Vagina (tissue), 2 donors: ENCODE results near the gene RPS6KA2. TPM values are rescaled to one million over a fixed set of nuclear protein-coding genes. Genes with fewer than 3 reads are reported as not detected.

Source experiments
- DNase-seq, 2 donors: peaks; one replicate each; pipeline ENCODE4 v3.0.0-alpha.2; 2017; ENCODE audit errors: extremely low spot score in 2 of 2
- H3K27ac ChIP-seq: fragments of 200-600 bp; sonication (generic); one replicate; pipeline ENCODE4 v1.5.1; 2019
- H3K27me3 ChIP-seq: fragments of 200-600 bp; sonication (generic); one replicate; pipeline ENCODE4 v1.5.1; 2019
- H3K36me3 ChIP-seq, 2 donors: fragments of 200-600 bp; sonication (generic); one replicate each; pipeline ENCODE4 v1.5.1; 2017 to 2019
- H3K4me1 ChIP-seq: fragments of 200-600 bp; sonication (generic); one replicate; pipeline ENCODE4 v1.5.1; 2019
- H3K4me3 ChIP-seq, 2 donors: fragments of 200-600 bp; sonication (generic); 1 replicate in 1 of 2; 2 replicates in 1 of 2; pipeline ENCODE4 v1.5.1; 2016 to 2019
- H3K9me3 ChIP-seq: fragments of 200-600 bp; sonication (generic); one replicate; pipeline ENCODE4 v1.5.1; 2019
- POLR2A ChIP-seq, 2 donors: fragments of 450-650 bp; IDR thresholded peaks; one replicate each; pipeline ENCODE4 v1.6.1; 2017; ENCODE audit warnings: antibody characterized with exemption in 2 of 2, mild to moderate bottlenecking in 2 of 2, moderate library complexity in 2 of 2
- POLR2AphosphoS5 ChIP-seq, 2 donors: sonication (generic); formaldehyde crosslinking; IDR thresholded peaks; one replicate each; pipeline ENCODE4 v1.9.0; 2017; ENCODE audit warnings: antibody characterized with exemption in 2 of 2, mild to moderate bottlenecking in 2 of 2, low read depth in 1 of 2; ENCODE audit not compliant: insufficient read depth in 1 of 2
- intact Hi-C: fragments of 100-400 bp; cut with DNase I; formaldehyde crosslinking; loops from one replicate; pipeline ENCODE4 v1.15.1; 2023
- total RNA-seq: library from RNA; depleted of rRNA; stranded (reverse); fragments of >200 nt; gene quantifications from one replicate; pipeline ENCODE4 v1.2.3, GENCODE V29; 2016
- TF ChIP-seq, protein P1 (sequence below), 3 experiments: fragments of 450-650 bp in 2 of 3; fragments of 200-600 bp in 1 of 3; sonication (generic) in 1 of 3; IDR thresholded peaks; one replicate each; pipeline ENCODE4 v1.5.1; 2017 to 2019; ENCODE audit warnings: antibody characterized with exemption in 3 of 3, mild to moderate bottlenecking in 2 of 3, moderate library complexity in 2 of 3

The RPS6KA2 gene
- total RNA-seq, 1 donor from 2014 or later = 65.1 TPM

DNA sequence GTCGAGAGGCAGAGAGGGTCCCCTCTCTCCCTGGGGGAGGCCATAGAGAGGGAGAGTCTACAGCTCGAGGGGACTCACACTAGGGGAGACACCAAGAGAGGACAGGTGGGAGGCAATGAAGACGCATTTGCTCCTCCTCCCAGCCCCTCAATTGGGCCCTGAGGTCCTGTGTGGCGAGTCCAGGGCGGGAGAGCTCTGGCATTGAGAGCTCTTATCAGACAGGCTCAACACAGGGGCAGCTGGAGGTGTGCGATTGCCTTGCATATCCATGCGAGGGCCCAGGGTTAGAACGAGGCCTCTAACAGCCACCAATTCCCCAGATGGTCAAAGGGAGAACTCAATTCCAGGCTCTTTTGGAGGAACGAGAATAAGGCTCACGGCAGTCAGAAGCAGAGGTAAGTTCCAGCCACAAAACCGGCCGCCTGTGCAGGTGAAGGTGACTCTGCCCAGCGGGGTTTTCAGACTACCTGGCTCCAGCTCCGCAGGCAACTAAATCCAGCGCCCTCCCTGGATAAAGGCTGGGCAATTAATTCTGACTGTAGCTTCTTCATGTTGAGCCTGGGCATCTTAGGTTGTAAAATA is 150.3 kb downstream of the RPS6KA2 start:
- DNase-seq = no peak
- TF ChIP-seq, protein P1, sequence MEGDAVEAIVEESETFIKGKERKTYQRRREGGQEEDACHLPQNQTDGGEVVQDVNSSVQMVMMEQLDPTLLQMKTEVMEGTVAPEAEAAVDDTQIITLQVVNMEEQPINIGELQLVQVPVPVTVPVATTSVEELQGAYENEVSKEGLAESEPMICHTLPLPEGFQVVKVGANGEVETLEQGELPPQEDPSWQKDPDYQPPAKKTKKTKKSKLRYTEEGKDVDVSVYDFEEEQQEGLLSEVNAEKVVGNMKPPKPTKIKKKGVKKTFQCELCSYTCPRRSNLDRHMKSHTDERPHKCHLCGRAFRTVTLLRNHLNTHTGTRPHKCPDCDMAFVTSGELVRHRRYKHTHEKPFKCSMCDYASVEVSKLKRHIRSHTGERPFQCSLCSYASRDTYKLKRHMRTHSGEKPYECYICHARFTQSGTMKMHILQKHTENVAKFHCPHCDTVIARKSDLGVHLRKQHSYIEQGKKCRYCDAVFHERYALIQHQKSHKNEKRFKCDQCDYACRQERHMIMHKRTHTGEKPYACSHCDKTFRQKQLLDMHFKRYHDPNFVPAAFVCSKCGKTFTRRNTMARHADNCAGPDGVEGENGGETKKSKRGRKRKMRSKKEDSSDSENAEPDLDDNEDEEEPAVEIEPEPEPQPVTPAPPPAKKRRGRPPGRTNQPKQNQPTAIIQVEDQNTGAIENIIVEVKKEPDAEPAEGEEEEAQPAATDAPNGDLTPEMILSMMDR (IDR thresholded peaks at IDR 0.05) = no peak
- TF ChIP-seq POLR2AphosphoS5 (IDR thresholded peaks at IDR 0.05; ENCODE audit: insufficient read depth in 1 of 2, low read depth in 1 of 2) = no peak
- TF ChIP-seq POLR2A (IDR thresholded peaks at IDR 0.05) = no peak
- Histone ChIP-seq H3K27me3 (no peaks in the 10 kb centered on the region), H3K4me1 (peaks cover 11% of the 10 kb centered on the region), H3K36me3 (peaks cover 0 to 12% of the 10 kb centered on the region in 2 donors), H3K4me3 (no peak overlapping the region), H3K27ac (no peak overlapping the region), H3K9me3 (no peaks in the 10 kb centered on the region)
- intact Hi-C loops = no loop called here

DNA sequence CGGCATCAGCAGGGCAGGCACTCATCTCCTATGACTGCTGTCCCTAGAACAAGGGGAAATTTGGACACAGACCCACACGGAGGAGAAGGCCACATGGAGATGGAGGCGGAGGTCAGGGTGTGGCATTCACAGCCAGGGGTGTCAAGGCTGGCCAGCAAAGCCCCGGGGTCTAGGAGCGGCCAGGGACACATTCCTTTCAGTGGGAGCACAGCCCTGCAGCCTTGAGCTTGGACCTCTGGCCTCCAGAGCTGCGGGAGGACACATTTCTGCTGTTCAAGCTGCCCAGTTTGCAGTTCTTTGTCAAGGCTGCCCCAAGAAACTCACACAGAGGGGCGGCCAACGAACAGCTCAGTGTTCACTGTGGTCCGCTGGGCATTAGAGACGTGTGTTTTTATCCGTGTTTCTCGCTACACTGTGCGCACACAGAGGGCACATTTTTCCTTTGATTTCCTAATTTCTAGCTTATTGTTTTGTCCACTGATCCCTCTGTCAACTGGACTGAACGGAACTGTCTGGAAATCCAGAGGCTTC is 150.9 kb downstream of the RPS6KA2 start:
- no peak overlapping the region for H3K27ac ChIP-seq
- no peak for DNase-seq
- peaks cover 12% of the 10 kb centered on the region for H3K4me1 ChIP-seq
- H3K4me3 ChIP-seq = no peak overlapping the region
- intact Hi-C loops = no loop called here
- H3K9me3 ChIP-seq = no peaks in the 10 kb centered on the region
- peaks cover 0 to 12% of the 10 kb centered on the region in 2 donors for H3K36me3 ChIP-seq
- TF ChIP-seq POLR2AphosphoS5 (IDR thresholded peaks at IDR 0.05; ENCODE audit: insufficient read depth in 1 of 2, low read depth in 1 of 2) = no peak
- no peak for TF ChIP-seq POLR2A (IDR thresholded peaks at IDR 0.05)
- TF ChIP-seq, protein P1 (IDR thresholded peaks at IDR 0.05) = no peak
- no peaks in the 10 kb centered on the region for H3K27me3 ChIP-seq

DNA sequence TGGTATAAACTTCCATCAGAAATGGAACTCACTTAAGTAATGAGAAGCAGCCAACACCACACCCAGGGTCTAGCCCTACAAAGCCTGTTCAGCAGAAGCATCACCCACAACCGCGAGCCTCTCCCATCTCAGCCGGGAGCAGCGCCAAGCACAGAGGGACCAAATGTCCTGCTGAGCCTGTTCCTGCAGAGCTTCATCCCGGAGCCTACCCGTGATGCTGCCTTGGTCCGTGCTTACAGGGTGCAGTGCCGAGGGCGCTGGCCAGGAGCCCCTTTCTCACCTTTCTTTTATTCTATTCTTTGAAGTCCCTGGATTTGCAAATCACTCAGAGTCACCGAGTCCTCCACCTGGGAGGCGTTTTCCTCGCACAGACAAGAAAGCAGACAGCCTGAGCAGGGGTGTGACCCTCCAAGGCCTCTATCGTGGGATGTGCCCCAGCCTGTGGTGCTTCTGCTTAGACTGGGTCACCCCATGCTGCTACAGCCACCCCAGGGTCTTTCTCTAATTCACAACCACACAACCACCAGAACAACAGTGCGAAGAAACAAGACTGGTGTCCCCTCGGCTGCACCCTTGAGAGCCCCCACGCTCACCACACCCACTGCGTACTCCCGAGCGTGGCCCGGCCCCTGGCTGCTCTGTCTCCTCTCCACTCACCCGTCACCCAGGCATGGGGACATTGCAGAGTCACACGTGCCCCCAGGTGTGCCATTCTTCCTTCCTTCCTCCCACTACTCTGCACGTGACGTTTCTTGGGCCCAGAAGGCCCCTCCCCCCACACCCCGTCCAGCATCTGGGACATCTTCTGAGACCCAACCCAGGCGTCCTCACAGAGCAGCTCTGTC is 152.1 kb downstream of the RPS6KA2 start:
- no peak for DNase-seq
- no peak overlapping the region for H3K4me3 ChIP-seq
- intact Hi-C loops = no loop called here
- peaks cover 20% of the 10 kb centered on the region for H3K4me1 ChIP-seq
- peaks cover 0 to 12% of the 10 kb centered on the region in 2 donors for H3K36me3 ChIP-seq
- H3K9me3 ChIP-seq = no peaks in the 10 kb centered on the region
- H3K27me3 ChIP-seq = no peaks in the 10 kb centered on the region
- TF ChIP-seq, protein P1 (IDR thresholded peaks at IDR 0.05) = no peak
- TF ChIP-seq POLR2A (IDR thresholded peaks at IDR 0.05) (no peak), POLR2AphosphoS5 (IDR thresholded peaks at IDR 0.05; ENCODE audit: insufficient read depth in 1 of 2, low read depth in 1 of 2) (no peak)
- H3K27ac ChIP-seq = no peak overlapping the region

DNA sequence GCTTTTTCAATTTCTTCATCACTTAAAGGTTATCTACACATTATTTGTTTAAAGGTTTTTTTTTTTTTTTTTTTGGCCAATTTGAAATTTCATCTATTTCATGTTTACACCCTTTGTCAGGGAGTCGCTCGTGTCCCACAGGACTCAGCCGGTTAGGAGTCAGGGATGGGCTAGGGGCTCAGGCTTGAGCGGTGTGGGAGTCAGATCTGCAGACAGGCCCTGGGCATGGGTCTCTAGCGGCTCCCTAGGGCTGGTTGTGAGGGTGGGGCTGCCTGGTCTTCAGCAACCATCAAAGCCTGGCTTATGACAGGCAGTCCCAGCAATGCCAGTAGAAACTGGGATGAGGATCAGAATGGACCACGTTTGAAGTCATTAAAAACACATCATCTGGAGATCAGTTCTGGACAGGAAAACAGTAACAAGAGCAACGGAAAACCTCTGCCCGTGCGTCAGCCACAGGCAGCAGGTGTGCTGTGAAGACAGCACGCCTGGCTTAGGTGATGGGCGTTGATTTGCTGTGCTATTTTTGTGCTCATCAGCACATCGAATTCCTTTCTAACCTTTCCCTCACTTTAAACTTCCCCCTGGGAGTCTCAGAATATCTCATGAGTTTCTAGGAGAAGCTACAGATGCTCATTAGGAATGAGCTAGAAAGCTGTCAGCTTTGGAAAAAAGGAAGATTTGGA is 153.0 kb downstream of the RPS6KA2 start:
- Histone ChIP-seq H3K27ac (no peak overlapping the region), H3K9me3 (no peaks in the 10 kb centered on the region), H3K36me3 (peaks cover 0 to 8% of the 10 kb centered on the region in 2 donors), H3K27me3 (no peaks in the 10 kb centered on the region), H3K4me3 (no peak overlapping the region), H3K4me1 (peaks cover 20% of the 10 kb centered on the region)
- TF ChIP-seq, protein P1 (IDR thresholded peaks at IDR 0.05) = no peak
- TF ChIP-seq POLR2A (IDR thresholded peaks at IDR 0.05) (no peak), POLR2AphosphoS5 (IDR thresholded peaks at IDR 0.05; ENCODE audit: insufficient read depth in 1 of 2, low read depth in 1 of 2) (no peak)
- intact Hi-C loops = no loop called here
- no peak for DNase-seq
